ENCODE data around the gene TRAPPC4. TPM values are rescaled to one million over a fixed set of nuclear protein-coding genes. Genes with fewer than 3 reads are reported as not detected.
A peak's percentile ranks its signal among the peaks of the same experiment; 100 is the strongest.
"Not testable (repeated sequence)": the region's sequence is repeated elsewhere in the genome, so short reads cannot be mapped to it uniquely, and the experiment has no call there.

The TRAPPC4 gene
- total RNA-seq, 2 donors from 2014 or later = 60.0 to 66.8 TPM

GRCh38 chr11:119034813-119035212, 16.2 kb downstream of the TRAPPC4 start:
- no peak overlapping the region for H3K9ac ChIP-seq (ENCODE audit: extremely low read depth, low read length, poor library complexity, severe bottlenecking)
- no peaks in the 10 kb centered on the region for H3K36me3 ChIP-seq (ENCODE audit: control insufficient read depth, insufficient read depth, low read length)
- TF ChIP-seq CTCF (conservative IDR thresholded peaks at IDR 0.05) = no peak
- 90 to 93% methylated on average over 3 of the region's 3 CpGs for WGBS, 2 experiments (ENCODE audit: insufficient coverage in 1 of 2, insufficient read length in 1 of 2)
- H3K4me3 ChIP-seq (ENCODE audit: low read length) = no peak overlapping the region
- Mint-ChIP-seq H3K4me3 (no peak overlapping the region), H3K36me3 (ENCODE audit: low read depth) (no peaks in the 10 kb centered on the region), H3K9me3 (no peaks in the 10 kb centered on the region), H3K4me1 (peaks cover 17% of the 10 kb centered on the region), H3K27ac (no peak overlapping the region), H3K27me3 (ENCODE audit: insufficient read depth) (no peaks in the 10 kb centered on the region)
- no peak for DNase-seq
- peaks cover 4% of the 10 kb centered on the region for H3K4me1 ChIP-seq (ENCODE audit: control insufficient read depth, insufficient read depth, low read length)
- H3K9me3 ChIP-seq (ENCODE audit: control insufficient read depth, low read length) = no peaks in the 10 kb centered on the region
- no peak overlapping the region for H3K27ac ChIP-seq (ENCODE audit: low read depth, low read length)
- H3K27me3 ChIP-seq (ENCODE audit: control insufficient read depth, insufficient read depth, low read length, poor library complexity, severe bottlenecking) = no peaks in the 10 kb centered on the region

GRCh38 chr11:119038884-119039283, 20.3 kb downstream of the TRAPPC4 start:
- 75 to 94% methylated on average over 4 to 5 of the region's 5 CpGs for WGBS, 2 experiments (ENCODE audit: insufficient coverage in 1 of 2, insufficient read length in 1 of 2)
- H3K27ac Mint-ChIP-seq = peak overlapping the region; percentile 73
- no peak for DNase-seq
- H3K9ac ChIP-seq (ENCODE audit: extremely low read depth, low read length, poor library complexity, severe bottlenecking) = no peak overlapping the region
- no peaks in the 10 kb centered on the region for H3K9me3 ChIP-seq (ENCODE audit: control insufficient read depth, low read length)
- H3K27me3 ChIP-seq (ENCODE audit: control insufficient read depth, insufficient read depth, low read length, poor library complexity, severe bottlenecking) = no peaks in the 10 kb centered on the region
- H3K4me1 ChIP-seq (ENCODE audit: control insufficient read depth, insufficient read depth, low read length) = peaks cover 4% of the 10 kb centered on the region
- peaks cover 13% of the 10 kb centered on the region for H3K4me1 Mint-ChIP-seq
- H3K27ac ChIP-seq (ENCODE audit: low read depth, low read length) = no peak overlapping the region
- no peaks in the 10 kb centered on the region for H3K9me3 Mint-ChIP-seq
- H3K36me3 ChIP-seq (ENCODE audit: control insufficient read depth, insufficient read depth, low read length) = peaks cover 3% of the 10 kb centered on the region
- no peaks in the 10 kb centered on the region for H3K27me3 Mint-ChIP-seq (ENCODE audit: insufficient read depth)
- H3K36me3 Mint-ChIP-seq (ENCODE audit: low read depth) = no peaks in the 10 kb centered on the region
- no peak for TF ChIP-seq CTCF (conservative IDR thresholded peaks at IDR 0.05)
- H3K4me3 ChIP-seq (ENCODE audit: low read length) = no peak overlapping the region
- peak overlapping the region; percentile 5 for H3K4me3 Mint-ChIP-seq

- not testable (repeated sequence) for H3K36me3 Mint-ChIP-seq (ENCODE audit: low read depth); DNase-seq; H3K27me3 ChIP-seq (ENCODE audit: control insufficient read depth, insufficient read depth, low read length, poor library complexity, severe bottlenecking); H3K36me3 ChIP-seq (ENCODE audit: control insufficient read depth, insufficient read depth, low read length); H3K4me3 ChIP-seq (ENCODE audit: low read length); H3K9me3 ChIP-seq (ENCODE audit: control insufficient read depth, low read length); H3K9me3 Mint-ChIP-seq; H3K27ac ChIP-seq (ENCODE audit: low read depth, low read length); H3K9ac ChIP-seq (ENCODE audit: extremely low read depth, low read length, poor library complexity, severe bottlenecking); H3K4me1 ChIP-seq (ENCODE audit: control insufficient read depth, insufficient read depth, low read length); H3K27me3 Mint-ChIP-seq (ENCODE audit: insufficient read depth)
- peak overlapping the region; percentile 73 for H3K27ac Mint-ChIP-seq
- H3K4me3 Mint-ChIP-seq = peak overlapping the region; percentile 5
- H3K4me1 Mint-ChIP-seq = peaks cover 14% of the 10 kb centered on the region
- 66 to 95% methylated on average over 3 to 7 of the region's 11 CpGs for WGBS, 2 experiments (ENCODE audit: insufficient coverage in 1 of 2, insufficient read length in 1 of 2)
These were observed 20.9 kb downstream of the TRAPPC4 start for GRCh38 chr11:119039471-119039870.
